HG03066 (cell line): ENCODE data around the gene VAPB.

Experiments used
- ATAC-seq: cut with Tn5 transposase; IDR thresholded peaks from one replicate; pipeline ENCODE4 v1.9.1; 2021; ENCODE audit warnings: low read depth; ENCODE audit not compliant: unreplicated experiment

The VAPB gene

DNA sequence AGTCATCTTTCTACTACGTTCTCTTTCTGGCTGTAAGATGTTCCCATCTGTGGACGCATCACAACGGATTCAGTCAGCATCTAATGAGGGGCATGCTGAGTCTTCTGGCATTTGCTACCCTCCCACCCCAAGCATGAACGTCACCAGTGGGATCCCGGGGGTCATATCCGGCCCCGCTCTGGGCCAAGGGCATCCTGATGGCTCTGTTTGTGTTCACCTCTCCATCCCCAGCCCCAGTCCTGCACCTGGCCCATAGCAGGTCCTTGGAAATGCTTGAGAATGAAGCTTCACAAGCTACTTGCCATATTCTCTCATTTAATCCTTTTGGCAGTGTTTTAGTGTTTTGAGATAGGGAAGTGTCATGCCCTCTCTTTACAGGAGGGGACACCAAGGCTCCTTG is 111.2 kb downstream of the VAPB start:
- ATAC-seq: no peak
